ENCODE results near the gene NXN. TPM values are rescaled to one million over a fixed set of nuclear protein-coding genes. Genes with fewer than 3 reads are reported as not detected.

NXN gene
- total RNA-seq, 3 donors from 2014 or later, result 5.3 to 98.1 (median 9.7) TPM

DNA sequence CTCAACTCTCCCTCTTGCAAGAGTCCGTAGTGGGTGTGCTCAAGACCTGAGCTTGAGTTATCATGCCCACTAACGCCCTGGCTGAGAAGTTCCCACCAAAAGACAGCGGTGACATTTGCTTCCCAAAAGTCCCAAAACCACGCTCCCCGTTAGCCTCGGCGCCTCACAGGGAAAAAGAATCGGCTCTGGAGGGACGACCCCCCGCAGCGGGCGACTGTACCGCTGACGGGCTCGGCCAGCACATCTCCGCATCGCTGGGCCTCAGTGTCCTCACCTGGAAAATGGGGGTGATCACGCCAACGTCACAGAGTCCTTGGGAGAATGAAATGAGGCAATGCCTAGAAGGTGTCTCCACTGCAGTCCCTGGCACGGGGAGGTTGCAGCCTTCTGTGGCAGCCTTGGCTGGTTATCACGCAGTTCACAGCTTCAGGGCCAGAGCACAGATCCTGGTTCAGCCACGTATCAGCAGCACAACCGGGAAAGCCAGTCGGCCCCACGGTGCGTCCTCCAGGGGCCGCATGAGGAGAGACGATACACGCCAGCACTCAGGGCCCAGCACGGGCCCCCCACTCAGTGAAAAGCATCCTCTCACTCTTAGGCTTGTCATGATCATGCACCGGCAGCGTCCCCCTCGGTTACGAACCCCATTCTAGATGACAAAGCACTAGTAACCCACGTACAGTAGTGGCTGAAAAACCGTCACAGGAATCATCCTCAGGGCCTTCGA, 32.9 kb downstream of the NXN start:
- Histone ChIP-seq H3K9me3 (no peaks in the 10 kb centered on the region), H3K4me3 (no peak overlapping the region), H3K4me1 (ENCODE audit: low read depth) (no peaks in the 10 kb centered on the region), H3K36me3 (ENCODE audit: low read depth) (no peaks in the 10 kb centered on the region)
- TF ChIP-seq, protein P1, sequence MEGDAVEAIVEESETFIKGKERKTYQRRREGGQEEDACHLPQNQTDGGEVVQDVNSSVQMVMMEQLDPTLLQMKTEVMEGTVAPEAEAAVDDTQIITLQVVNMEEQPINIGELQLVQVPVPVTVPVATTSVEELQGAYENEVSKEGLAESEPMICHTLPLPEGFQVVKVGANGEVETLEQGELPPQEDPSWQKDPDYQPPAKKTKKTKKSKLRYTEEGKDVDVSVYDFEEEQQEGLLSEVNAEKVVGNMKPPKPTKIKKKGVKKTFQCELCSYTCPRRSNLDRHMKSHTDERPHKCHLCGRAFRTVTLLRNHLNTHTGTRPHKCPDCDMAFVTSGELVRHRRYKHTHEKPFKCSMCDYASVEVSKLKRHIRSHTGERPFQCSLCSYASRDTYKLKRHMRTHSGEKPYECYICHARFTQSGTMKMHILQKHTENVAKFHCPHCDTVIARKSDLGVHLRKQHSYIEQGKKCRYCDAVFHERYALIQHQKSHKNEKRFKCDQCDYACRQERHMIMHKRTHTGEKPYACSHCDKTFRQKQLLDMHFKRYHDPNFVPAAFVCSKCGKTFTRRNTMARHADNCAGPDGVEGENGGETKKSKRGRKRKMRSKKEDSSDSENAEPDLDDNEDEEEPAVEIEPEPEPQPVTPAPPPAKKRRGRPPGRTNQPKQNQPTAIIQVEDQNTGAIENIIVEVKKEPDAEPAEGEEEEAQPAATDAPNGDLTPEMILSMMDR (IDR thresholded peaks at IDR 0.05), result no peak
- intact Hi-C loops (cut with DNase I, micrococcal nuclease), result no loop called here
- no peak for ATAC-seq
- no peak for DNase-seq

DNA sequence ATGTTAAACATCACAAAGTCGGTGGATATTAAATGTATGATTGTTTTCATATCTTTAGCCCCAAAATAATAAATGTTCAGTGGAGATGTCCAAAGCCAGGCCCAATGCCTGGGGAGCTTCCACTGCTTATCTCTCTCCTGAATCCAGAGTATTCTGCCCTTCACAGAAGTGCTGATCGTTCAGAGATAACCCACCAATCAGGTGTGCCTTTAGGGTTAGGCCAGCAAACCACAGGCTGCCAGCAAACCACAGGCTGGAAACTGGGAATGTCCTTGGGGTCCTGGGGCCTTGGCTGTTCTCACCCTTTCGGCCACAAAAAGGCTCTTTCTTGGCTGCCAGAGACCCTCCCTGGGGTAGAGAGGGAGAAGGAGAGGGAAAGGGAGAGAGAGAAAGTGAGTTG, 33.9 kb downstream of the NXN start:
- H3K9me3 ChIP-seq, result no peaks in the 10 kb centered on the region
- H3K36me3 ChIP-seq (ENCODE audit: low read depth), result no peaks in the 10 kb centered on the region
- DNase-seq (no peak), ATAC-seq (no peak)
- TF ChIP-seq, protein P1 (IDR thresholded peaks at IDR 0.05), result no peak
- intact Hi-C loops (cut with DNase I, micrococcal nuclease), result no loop called here
- no peak overlapping the region for H3K4me3 ChIP-seq
- no peaks in the 10 kb centered on the region for H3K4me1 ChIP-seq (ENCODE audit: low read depth)

GRCh38 chr17:944266-944826, 35.2 kb downstream of the NXN start:
- H3K4me1 ChIP-seq (ENCODE audit: low read depth), result no peaks in the 10 kb centered on the region
- ATAC-seq (no peak), DNase-seq (peak in 1 of 3 donors; percentile 18)
- H3K36me3 ChIP-seq (ENCODE audit: low read depth), result no peaks in the 10 kb centered on the region
- TF ChIP-seq, protein P1 (IDR thresholded peaks at IDR 0.05), result no peak
- H3K9me3 ChIP-seq, result no peaks in the 10 kb centered on the region
- no peak overlapping the region for H3K4me3 ChIP-seq
- intact Hi-C loops (cut with DNase I, micrococcal nuclease), result no loop called here

DNA sequence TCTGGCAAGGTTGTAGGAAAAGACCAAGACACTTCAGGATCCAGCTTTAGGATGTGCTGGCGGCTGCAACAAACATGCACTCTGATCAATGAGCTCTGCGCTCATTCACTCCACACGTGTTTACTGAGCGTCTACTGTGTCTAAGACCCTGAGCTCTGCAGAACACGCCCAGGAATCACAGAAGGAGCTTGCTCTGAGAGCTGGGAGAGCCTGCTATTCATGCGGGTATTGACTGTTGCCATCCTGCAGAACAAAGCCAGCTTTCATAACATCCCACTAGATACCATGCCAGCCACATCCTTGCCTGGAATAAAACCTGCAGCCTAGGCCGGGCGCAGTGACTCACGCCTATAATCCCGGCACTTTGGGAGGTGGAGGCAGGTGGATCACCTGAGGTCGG, 44.1 kb downstream of the NXN start:
- no peaks in the 10 kb centered on the region for H3K36me3 ChIP-seq (ENCODE audit: low read depth)
- ATAC-seq (no peak), DNase-seq (no peak)
- no peak overlapping the region for H3K4me3 ChIP-seq
- TF ChIP-seq, protein P1 (IDR thresholded peaks at IDR 0.05), result no peak
- intact Hi-C loops (cut with DNase I, micrococcal nuclease), result no loop called here
- H3K4me1 ChIP-seq (ENCODE audit: low read depth), result no peaks in the 10 kb centered on the region
- no peaks in the 10 kb centered on the region for H3K9me3 ChIP-seq

DNA sequence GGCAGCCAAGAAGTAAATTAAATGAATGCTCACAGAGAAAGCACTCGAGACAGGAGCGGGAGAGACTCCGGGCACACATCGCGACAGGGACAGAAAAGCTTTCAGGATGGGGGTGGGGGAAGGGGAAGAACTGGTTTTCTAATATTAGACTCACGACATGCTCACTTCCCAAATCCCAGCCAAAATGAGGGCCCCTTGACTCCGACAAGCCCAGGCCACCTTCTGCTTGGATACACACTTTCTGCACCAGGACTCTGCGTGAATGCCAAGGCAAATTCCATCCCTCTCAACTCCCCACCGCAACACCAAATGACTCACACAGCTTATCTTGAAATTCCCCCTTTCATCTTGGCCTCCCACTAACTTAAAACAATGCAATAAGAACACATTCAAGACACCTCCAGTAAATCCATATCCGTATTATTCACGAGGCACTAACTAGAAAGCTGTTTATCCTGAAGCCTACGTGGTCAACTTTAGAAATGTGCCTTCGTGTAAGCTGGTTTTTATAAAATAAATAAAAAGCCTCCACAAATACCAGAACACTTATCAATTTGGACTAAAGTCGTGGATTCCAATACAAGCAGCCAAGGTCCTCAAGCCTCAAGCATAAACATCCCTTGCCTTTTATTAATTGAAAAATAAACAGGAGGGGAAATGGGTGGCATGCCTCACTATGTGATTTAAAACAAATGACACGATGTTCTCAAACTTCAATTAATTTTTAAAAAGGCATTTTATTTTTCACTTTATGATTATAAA, 46.1 kb downstream of the NXN start:
- peak in 1 of 3 donors; percentile 15 for DNase-seq
- Histone ChIP-seq H3K9me3 (no peaks in the 10 kb centered on the region), H3K4me1 (ENCODE audit: low read depth) (no peaks in the 10 kb centered on the region), H3K36me3 (ENCODE audit: low read depth) (no peaks in the 10 kb centered on the region), H3K4me3 (no peak overlapping the region)
- no peak for ATAC-seq
- TF ChIP-seq, protein P1 (IDR thresholded peaks at IDR 0.05), result no peak
- intact Hi-C loops (cut with DNase I, micrococcal nuclease), result no loop called here
